GM19397 (cell line): Measurements from ENCODE around the gene MYO1E.
"Not testable (repeated sequence)": the region's sequence is repeated elsewhere in the genome, so short reads cannot be mapped to it uniquely, and the experiment has no call there.

Experiments
- ATAC-seq: cut with Tn5 transposase; IDR thresholded peaks from one replicate; pipeline ENCODE4 v1.9.1; 2021; ENCODE audit warnings: mild to moderate bottlenecking, moderate library complexity; ENCODE audit not compliant: unreplicated experiment

MYO1E gene

GRCh38 chr15:59352189-59352588 is 20.5 kb downstream of the MYO1E start:
- no peak for ATAC-seq

- ATAC-seq, result no peak
Measured at GRCh38 chr15:59350421-59350732, 22.3 kb downstream of the MYO1E start.

- ATAC-seq, result no peak
Measured at GRCh38 chr15:59349680-59350420, 22.8 kb downstream of the MYO1E start.

- ATAC-seq, result no peak
Measured at GRCh38 chr15:59347915-59348314, 24.8 kb downstream of the MYO1E start.

GRCh38 chr15:59346951-59347350 is 25.7 kb downstream of the MYO1E start:
- no peak for ATAC-seq

GRCh38 chr15:59345326-59345725 is 27.3 kb downstream of the MYO1E start:
- no peak for ATAC-seq

- ATAC-seq, result no peak
Measured at GRCh38 chr15:59344311-59344710, 28.4 kb downstream of the MYO1E start.

GRCh38 chr15:59340325-59340724 is 32.3 kb downstream of the MYO1E start:
- ATAC-seq, result no peak

- no peak for ATAC-seq
Measured at GRCh38 chr15:59339252-59339672, 33.4 kb downstream of the MYO1E start.

- ATAC-seq, result no peak
Measured at GRCh38 chr15:59338414-59338813, 34.3 kb downstream of the MYO1E start.

- ATAC-seq, result not testable (repeated sequence)
Measured at GRCh38 chr15:59336725-59337124, 35.9 kb downstream of the MYO1E start.

- no peak for ATAC-seq
Measured at GRCh38 chr15:59335207-59335786, 37.4 kb downstream of the MYO1E start.

- no peak for ATAC-seq
Measured at GRCh38 chr15:59334076-59334415, 38.6 kb downstream of the MYO1E start.

GRCh38 chr15:59333401-59334075 is 39.1 kb downstream of the MYO1E start:
- ATAC-seq, result no peak

GRCh38 chr15:59332009-59332408 is 40.7 kb downstream of the MYO1E start:
- no peak for ATAC-seq

GRCh38 chr15:59330649-59331048 is 42.0 kb downstream of the MYO1E start:
- ATAC-seq, result no peak

GRCh38 chr15:59329570-59330350 is 42.9 kb downstream of the MYO1E start:
- no peak for ATAC-seq

GRCh38 chr15:59329091-59329490 is 43.6 kb downstream of the MYO1E start:
- ATAC-seq, result no peak

GRCh38 chr15:59327942-59328341 is 44.7 kb downstream of the MYO1E start:
- no peak for ATAC-seq

GRCh38 chr15:59326856-59327255 is 45.8 kb downstream of the MYO1E start:
- ATAC-seq, result no peak

GRCh38 chr15:59322056-59322759 is 50.5 kb downstream of the MYO1E start:
- ATAC-seq, result no peak
